GM12873 (cell line): ENCODE results near the gene FCN1.

Source experiments
- TF ChIP-seq, protein P1 (sequence below): IDR thresholded peaks from 2 replicates; pipeline ENCODE4 v1.5.1; 2012; ENCODE audit warnings: low read depth, mild to moderate bottlenecking, moderate library complexity, low read length, control low read depth; ENCODE audit not compliant: insufficient read depth; ENCODE audit errors: missing control alignments

FCN1 gene

DNA sequence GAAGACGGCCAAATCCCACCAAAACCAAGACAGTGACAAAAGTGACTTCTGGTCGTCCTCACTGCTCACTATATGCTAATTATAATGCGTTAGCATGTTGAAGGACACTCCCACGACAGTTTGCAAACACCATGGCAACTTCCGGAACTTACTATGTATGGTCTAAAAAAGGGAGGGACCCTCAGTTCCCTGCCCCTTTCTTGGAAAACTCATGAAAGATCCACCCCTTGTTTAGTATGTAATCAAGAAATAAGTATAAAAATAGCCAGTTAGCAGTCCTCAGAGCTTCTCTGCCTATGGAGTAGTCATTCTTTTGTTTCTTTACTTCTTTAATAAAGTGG is 27.6 kb downstream of the FCN1 start:
- TF ChIP-seq, protein P1, sequence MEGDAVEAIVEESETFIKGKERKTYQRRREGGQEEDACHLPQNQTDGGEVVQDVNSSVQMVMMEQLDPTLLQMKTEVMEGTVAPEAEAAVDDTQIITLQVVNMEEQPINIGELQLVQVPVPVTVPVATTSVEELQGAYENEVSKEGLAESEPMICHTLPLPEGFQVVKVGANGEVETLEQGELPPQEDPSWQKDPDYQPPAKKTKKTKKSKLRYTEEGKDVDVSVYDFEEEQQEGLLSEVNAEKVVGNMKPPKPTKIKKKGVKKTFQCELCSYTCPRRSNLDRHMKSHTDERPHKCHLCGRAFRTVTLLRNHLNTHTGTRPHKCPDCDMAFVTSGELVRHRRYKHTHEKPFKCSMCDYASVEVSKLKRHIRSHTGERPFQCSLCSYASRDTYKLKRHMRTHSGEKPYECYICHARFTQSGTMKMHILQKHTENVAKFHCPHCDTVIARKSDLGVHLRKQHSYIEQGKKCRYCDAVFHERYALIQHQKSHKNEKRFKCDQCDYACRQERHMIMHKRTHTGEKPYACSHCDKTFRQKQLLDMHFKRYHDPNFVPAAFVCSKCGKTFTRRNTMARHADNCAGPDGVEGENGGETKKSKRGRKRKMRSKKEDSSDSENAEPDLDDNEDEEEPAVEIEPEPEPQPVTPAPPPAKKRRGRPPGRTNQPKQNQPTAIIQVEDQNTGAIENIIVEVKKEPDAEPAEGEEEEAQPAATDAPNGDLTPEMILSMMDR: no peak

DNA sequence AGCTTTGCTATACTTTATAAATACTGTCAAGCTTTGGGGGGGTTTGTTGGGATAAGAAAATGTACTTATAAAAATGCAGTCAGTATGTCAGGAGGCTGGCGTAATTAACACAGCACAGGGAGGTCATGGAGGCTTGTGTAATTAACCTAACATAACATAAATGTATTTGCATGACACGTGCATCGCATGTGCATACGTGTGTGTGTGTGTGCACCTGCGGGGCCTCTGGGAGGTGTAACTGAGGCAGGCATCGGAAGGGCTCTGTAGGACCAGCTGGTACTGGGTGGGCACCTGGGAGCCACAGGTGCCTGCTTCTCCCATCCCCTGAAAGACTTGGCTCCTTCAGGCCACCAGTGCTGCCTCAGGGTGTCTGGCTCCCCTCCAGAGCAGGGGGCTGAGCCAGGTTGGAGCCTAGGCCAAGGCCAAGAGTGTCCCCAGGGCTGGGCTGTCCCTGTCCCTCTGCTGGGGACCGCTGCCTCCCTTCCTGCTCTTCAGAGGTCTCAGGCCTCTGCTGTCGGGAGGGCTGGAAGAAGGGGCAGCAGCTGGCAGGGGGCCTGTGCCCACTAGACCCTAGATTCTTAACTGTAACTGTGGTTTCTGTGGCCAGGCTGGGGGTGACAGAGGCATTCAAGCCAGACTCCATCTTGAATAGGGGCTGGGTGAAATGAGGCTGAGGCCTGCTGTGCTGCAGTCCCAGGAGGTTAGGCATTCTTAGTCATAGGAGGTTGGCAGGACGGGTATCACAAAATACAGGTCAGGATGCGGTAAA is 28.1 kb downstream of the FCN1 start:
- TF ChIP-seq, protein P1: no peak

DNA sequence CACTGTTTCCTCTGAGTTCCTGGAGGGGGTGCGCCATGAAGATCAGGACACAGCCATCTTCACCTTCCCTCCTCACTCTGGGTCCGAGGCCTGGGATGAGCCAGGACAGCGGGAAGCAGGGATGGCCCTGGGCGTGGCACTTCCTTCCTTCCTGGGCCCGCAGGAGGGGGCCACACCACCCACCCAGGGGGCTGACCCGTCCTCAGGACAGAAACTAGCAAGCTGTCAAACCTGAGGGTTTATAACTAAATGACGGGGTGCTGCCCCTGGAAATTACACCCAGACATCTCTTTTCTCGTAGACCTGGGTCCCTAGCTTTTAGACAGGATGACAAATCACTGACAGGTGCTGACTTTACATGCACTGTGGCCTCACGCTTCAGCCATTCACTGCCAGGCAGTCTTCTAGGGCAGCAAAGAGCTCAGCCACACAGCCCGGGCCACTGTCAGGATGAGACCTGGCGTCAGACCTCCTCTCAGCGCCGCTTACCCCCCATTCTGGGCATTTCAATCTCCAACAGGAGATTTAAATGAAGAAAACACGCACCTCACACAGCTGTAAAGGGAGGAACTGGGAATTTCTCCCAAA is 29.0 kb downstream of the FCN1 start:
- TF ChIP-seq, protein P1: no peak

DNA sequence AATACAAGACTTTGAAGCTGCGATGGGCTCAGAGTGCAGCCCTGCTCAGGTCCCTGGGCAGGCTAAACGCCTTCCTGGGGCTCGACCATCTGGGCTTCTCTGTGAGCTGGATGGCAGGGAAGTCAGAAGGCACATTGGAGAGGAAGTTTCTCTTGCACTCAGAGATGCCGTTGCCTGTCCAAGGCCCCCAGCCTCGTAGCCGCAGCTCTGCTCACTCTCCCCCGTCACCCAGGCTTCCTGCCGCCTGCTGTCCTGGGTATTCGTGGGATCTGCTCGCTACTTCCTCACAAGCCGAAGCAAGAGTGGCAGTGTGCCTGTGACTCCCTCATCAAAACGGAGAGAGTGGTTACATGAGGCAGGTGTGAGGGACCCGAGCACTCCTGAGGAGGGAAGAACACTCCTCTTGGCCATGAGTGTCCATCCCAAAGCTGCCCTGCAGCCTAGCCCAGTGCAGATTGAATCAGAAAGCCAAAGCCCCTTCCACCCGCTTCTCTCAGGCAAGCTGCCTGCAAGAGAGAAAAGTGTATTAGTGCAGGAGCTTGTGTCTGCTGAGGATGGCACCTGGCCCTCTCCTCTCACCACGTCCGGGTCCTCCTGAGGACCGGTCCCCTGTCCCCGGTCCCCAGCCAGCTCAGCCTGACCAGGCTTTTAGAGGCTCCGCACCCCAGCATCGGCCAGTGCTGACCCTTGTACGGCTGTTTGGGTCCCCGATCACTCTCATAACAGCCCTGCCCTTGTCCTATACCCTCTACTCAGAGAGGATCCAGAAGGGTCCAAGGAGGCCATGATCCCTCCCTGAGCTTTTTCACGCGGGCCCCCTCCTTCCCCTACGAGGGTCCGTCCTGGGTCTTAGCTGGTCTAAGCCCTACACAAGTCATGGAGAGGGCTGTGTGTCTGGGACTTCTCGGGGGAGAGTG is 29.8 kb downstream of the FCN1 start:
- TF ChIP-seq, protein P1: no peak

DNA sequence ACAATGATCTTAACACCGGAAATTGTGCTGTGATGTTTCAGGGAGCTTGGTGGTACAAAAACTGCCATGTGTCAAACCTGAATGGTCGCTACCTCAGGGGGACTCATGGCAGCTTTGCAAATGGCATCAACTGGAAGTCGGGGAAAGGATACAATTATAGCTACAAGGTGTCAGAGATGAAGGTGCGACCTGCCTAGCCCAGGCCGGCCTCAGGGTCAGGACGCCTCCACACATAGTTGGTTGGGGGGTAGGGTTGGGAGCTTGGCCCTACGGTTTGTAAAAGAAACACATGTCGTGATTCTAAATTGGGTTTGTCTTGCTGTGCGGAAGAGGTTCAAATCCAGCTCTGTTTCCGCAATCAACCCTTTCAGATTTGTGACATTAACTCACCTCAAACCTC is 30.5 kb downstream of the FCN1 start:
- TF ChIP-seq, protein P1: no peak

DNA sequence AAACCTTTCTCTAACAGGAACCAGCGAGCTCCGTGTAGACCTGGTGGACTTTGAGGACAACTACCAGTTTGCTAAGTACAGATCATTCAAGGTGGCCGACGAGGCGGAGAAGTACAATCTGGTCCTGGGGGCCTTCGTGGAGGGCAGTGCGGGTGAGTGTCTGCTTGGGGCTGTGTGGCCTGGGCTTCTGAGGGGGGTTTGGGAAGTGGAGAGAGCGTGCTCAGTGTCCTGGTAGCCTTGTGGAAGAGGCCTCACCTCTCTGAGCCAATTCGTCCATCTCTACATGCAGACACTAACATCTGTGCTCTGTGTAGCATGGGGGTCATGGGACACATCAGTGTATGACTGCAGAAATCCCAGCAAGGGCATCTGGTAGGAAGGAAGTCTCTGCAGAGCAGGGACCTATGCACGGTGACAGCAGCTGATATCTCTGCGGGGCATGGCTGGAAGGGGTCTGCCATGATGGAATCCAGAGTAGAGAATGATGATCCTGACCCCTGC is 31.2 kb downstream of the FCN1 start:
- TF ChIP-seq, protein P1: no peak

DNA sequence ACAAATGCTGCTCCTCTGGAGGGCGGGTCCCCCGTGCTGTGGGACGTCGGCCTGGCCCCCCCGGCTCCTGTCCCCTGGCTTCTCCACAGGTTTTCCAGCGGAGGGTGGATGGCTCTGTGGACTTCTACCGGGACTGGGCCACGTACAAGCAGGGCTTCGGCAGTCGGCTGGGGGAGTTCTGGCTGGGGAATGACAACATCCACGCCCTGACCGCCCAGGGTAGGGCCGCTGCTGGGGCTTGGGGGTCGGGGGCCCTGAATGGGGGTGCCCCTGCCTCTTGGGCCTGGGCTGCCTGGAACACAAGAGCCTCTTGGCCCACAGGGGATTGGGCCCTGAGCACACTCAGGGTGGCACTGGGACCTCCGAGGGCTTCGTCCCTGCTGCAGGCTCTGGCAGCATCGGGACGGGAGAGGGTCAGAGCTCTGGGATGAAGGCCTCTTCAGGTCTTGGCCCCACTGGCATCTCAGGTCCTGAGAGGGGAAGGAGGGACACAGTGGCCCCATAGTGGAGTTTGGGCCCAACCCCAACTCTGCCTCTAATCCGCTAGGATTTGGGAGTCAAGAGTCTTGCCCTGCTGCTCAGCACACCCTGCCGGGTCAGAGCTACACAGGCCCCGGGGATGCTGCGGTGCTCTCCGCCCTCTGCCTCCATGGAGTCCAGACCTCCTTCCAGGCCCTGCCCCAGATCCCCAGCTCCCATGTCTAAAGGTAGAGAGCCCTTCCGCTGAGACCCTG is 31.9 kb downstream of the FCN1 start:
- TF ChIP-seq, protein P1: no peak
